SJSA1 (cell line): ENCODE results near the gene TWIST2. TPM values are rescaled to one million over a fixed set of nuclear protein-coding genes. Genes with fewer than 3 reads are reported as not detected.

ENCODE experiments used
- DNase-seq, 2 experiments: peaks; one replicate each; pipeline ENCODE4 v3.0.0-alpha.2; 2015 to 2020; ENCODE audit warnings: low spot score in 2 of 2, low read depth in 1 of 2
- H3K27ac ChIP-seq: fragments of 250-450 bp; sonication (Bioruptor Pico); 2 replicates; pipeline ENCODE4 v1.5.1; 2020; ENCODE audit warnings: mild to moderate bottlenecking, moderate library complexity
- H3K27me3 ChIP-seq: fragments of 250-450 bp; sonication (Bioruptor Pico); replicated peaks from 2 replicates; pipeline ENCODE4 v1.5.1; 2020; ENCODE audit warnings: mild to moderate bottlenecking, moderate library complexity
- H3K36me3 ChIP-seq: fragments of 250-450 bp; sonication (Bioruptor Pico); 2 replicates; pipeline ENCODE4 v1.5.1; 2020; ENCODE audit warnings: mild to moderate bottlenecking
- H3K4me1 ChIP-seq: fragments of 250-450 bp; sonication (Bioruptor Pico); replicated peaks from 2 replicates; pipeline ENCODE4 v1.6.1; 2021; ENCODE audit warnings: mild to moderate bottlenecking
- H3K4me3 ChIP-seq: fragments of 250-450 bp; sonication (Bioruptor Pico); 2 replicates; pipeline ENCODE4 v1.5.1; 2020; ENCODE audit warnings: mild to moderate bottlenecking
- H3K9me3 ChIP-seq: fragments of 250-450 bp; sonication (Bioruptor Pico); replicated peaks from 2 replicates; pipeline ENCODE4 v1.5.1; 2020; ENCODE audit warnings: mild to moderate bottlenecking
- total RNA-seq: library from RNA; depleted of rRNA; stranded (reverse); fragments of >200 nt; shearing (Covaris generic); gene quantifications from 2 replicates; pipeline ENCODE4 v1.2.3, GENCODE V29; 2014

TWIST2 gene
- total RNA-seq, 1 experiment from 2014 or later = 32.6 TPM

GRCh38 chr2:238906936-238907716 lies 59.2 kb downstream of the TWIST2 start:
- H3K9me3 ChIP-seq = 0 out of 2 replicates have a peak, but pooled peaks cover 7% of the 10 kb centered on the region
- H3K4me1 ChIP-seq = 0 out of 2 replicates have a peak, but pooled peaks cover 4% of the 10 kb centered on the region
- H3K4me3 ChIP-seq = no peak overlapping the region
- no peak overlapping the region for H3K27ac ChIP-seq
- no peak for DNase-seq
- H3K27me3 ChIP-seq = no peaks in the 10 kb centered on the region
- 0 out of 2 replicates have a peak, but pooled peaks cover 6% of the 10 kb centered on the region for H3K36me3 ChIP-seq

- DNase-seq = no peak
- Histone ChIP-seq H3K36me3 (0 out of 2 replicates have a peak, but pooled peaks cover 6% of the 10 kb centered on the region), H3K27me3 (no peaks in the 10 kb centered on the region), H3K27ac (no peak overlapping the region), H3K4me3 (no peak overlapping the region), H3K9me3 (0 out of 2 replicates have a peak, but pooled peaks cover 7% of the 10 kb centered on the region), H3K4me1 (0 out of 2 replicates have a peak, but pooled peaks cover 4% of the 10 kb centered on the region)
Observed at GRCh38 chr2:238907717-238908173, 59.9 kb downstream of the TWIST2 start.

GRCh38 chr2:238908960-238909951 lies 61.4 kb downstream of the TWIST2 start:
- 0 out of 2 replicates have a peak, but pooled peaks cover 6% of the 10 kb centered on the region for H3K36me3 ChIP-seq
- peaks cover 9% of the 10 kb centered on the region for H3K4me1 ChIP-seq
- no peak overlapping the region for H3K27ac ChIP-seq
- DNase-seq = no peak
- 0 out of 2 replicates have a peak, but pooled peaks cover 7% of the 10 kb centered on the region for H3K9me3 ChIP-seq
- no peak overlapping the region for H3K4me3 ChIP-seq
- H3K27me3 ChIP-seq = no peaks in the 10 kb centered on the region

- Histone ChIP-seq H3K36me3 (0 out of 2 replicates have a peak, but pooled peaks cover 6% of the 10 kb centered on the region), H3K4me1 (peaks cover 17% of the 10 kb centered on the region), H3K4me3 (no peak overlapping the region), H3K27ac (no peak overlapping the region), H3K9me3 (0 out of 2 replicates have a peak, but pooled peaks cover 7% of the 10 kb centered on the region), H3K27me3 (no peaks in the 10 kb centered on the region)
- no peak for DNase-seq
Observed at GRCh38 chr2:238910751-238911351, 63.0 kb downstream of the TWIST2 start.

- Histone ChIP-seq H3K27me3 (no peaks in the 10 kb centered on the region), H3K9me3 (0 out of 2 replicates have a peak, but pooled peaks cover 7% of the 10 kb centered on the region), H3K4me1 (peaks cover 17% of the 10 kb centered on the region), H3K27ac (no peak overlapping the region), H3K36me3 (0 out of 2 replicates have a peak, but pooled peaks cover 6% of the 10 kb centered on the region), H3K4me3 (no peak overlapping the region)
- DNase-seq = no peak
Observed at GRCh38 chr2:238911376-238912227, 63.7 kb downstream of the TWIST2 start.

GRCh38 chr2:238912228-238912915 lies 64.5 kb downstream of the TWIST2 start:
- no peaks in the 10 kb centered on the region for H3K27me3 ChIP-seq
- peaks cover 17% of the 10 kb centered on the region for H3K4me1 ChIP-seq
- 0 out of 2 replicates have a peak, but pooled peaks cover 7% of the 10 kb centered on the region for H3K9me3 ChIP-seq
- H3K27ac ChIP-seq = no peak overlapping the region
- 0 out of 2 replicates have a peak, but pooled peaks cover 6% of the 10 kb centered on the region for H3K36me3 ChIP-seq
- DNase-seq = no peak
- H3K4me3 ChIP-seq = no peak overlapping the region

- Histone ChIP-seq H3K36me3 (0 out of 2 replicates have a peak, but pooled peaks cover 5% of the 10 kb centered on the region), H3K27ac (no peak overlapping the region)
- no peak for DNase-seq
Observed at GRCh38 chr2:238912916-238913875, 65.3 kb downstream of the TWIST2 start.

GRCh38 chr2:238913931-238914647 lies 66.2 kb downstream of the TWIST2 start:
- H3K27me3 ChIP-seq = no peaks in the 10 kb centered on the region
- DNase-seq = no peak
- H3K4me3 ChIP-seq = no peak overlapping the region
- peaks cover 13% of the 10 kb centered on the region for H3K4me1 ChIP-seq
- peak overlapping the region; percentile 47 for H3K27ac ChIP-seq
- H3K9me3 ChIP-seq = no peaks in the 10 kb centered on the region
- 0 out of 2 replicates have a peak, but pooled peaks cover 4% of the 10 kb centered on the region for H3K36me3 ChIP-seq

More at GRCh38 chr2:238912916-238913875, 65.3 kb downstream of the TWIST2 start:
- no peak overlapping the region for H3K4me3 ChIP-seq
- H3K4me1 ChIP-seq = peaks cover 16% of the 10 kb centered on the region
- H3K9me3 ChIP-seq = 0 out of 2 replicates have a peak, but pooled peaks cover 4% of the 10 kb centered on the region
- H3K27me3 ChIP-seq = no peaks in the 10 kb centered on the region

- peak overlapping the region; percentile 47 for H3K27ac ChIP-seq
Observed at GRCh38 chr2:238914648-238915015, 66.7 kb downstream of the TWIST2 start.

GRCh38 chr2:238915196-238915595 lies 67.3 kb downstream of the TWIST2 start:
- H3K4me3 ChIP-seq = no peak overlapping the region
- H3K27ac ChIP-seq = no peak overlapping the region
- H3K4me1 ChIP-seq = peaks cover 13% of the 10 kb centered on the region
- H3K36me3 ChIP-seq = 0 out of 2 replicates have a peak, but pooled peaks cover 4% of the 10 kb centered on the region
- DNase-seq = no peak
- H3K9me3 ChIP-seq = no peaks in the 10 kb centered on the region
- H3K27me3 ChIP-seq = no peaks in the 10 kb centered on the region

More at GRCh38 chr2:238914648-238915015, 66.7 kb downstream of the TWIST2 start:
- Histone ChIP-seq H3K4me1 (peaks cover 13% of the 10 kb centered on the region), H3K27me3 (no peaks in the 10 kb centered on the region), H3K9me3 (no peaks in the 10 kb centered on the region), H3K36me3 (0 out of 2 replicates have a peak, but pooled peaks cover 4% of the 10 kb centered on the region), H3K4me3 (no peak overlapping the region)
- peak; percentile 46 to 60 for DNase-seq
